Panc1 (cell line): ENCODE results near the gene INHA.

Experiments used
- CTCF ChIP-seq: fragments of 450-650 bp; IDR thresholded peaks from 2 replicates; pipeline ENCODE4 v1.5.1; 2017; ENCODE audit warnings: mild to moderate bottlenecking
- POLR2AphosphoS5 ChIP-seq: IDR thresholded peaks from 2 replicates; pipeline ENCODE4 v1.6.1; 2012; ENCODE audit warnings: mild to moderate bottlenecking, low read depth, low read length, moderate library complexity
- SIN3A ChIP-seq: IDR thresholded peaks from 2 replicates; pipeline ENCODE4 v1.6.1; 2012; ENCODE audit warnings: low read depth, mild to moderate bottlenecking, low read length, moderate library complexity, borderline replicate concordance; ENCODE audit not compliant: insufficient read depth
- TCF7L2 ChIP-seq: IDR thresholded peaks from 2 replicates; pipeline ENCODE4 v1.6.1; 2011; ENCODE audit warnings: mild to moderate bottlenecking, low read depth, low read length, inconsistent platforms
- TF ChIP-seq, protein P1 (sequence below), 2 experiments: IDR thresholded peaks; 2 replicates each; pipeline ENCODE4 v1.6.1; 2011 to 2012; ENCODE audit warnings: low read depth in 2 of 2, control low read depth in 1 of 2, low read length in 1 of 2, mild to moderate bottlenecking in 1 of 2, moderate library complexity in 1 of 2; ENCODE audit not compliant: insufficient read depth in 1 of 2

- TF ChIP-seq CTCF (no peak), POLR2AphosphoS5 (no peak), TCF7L2 (no peak), SIN3A (no peak)
- TF ChIP-seq, protein P1, sequence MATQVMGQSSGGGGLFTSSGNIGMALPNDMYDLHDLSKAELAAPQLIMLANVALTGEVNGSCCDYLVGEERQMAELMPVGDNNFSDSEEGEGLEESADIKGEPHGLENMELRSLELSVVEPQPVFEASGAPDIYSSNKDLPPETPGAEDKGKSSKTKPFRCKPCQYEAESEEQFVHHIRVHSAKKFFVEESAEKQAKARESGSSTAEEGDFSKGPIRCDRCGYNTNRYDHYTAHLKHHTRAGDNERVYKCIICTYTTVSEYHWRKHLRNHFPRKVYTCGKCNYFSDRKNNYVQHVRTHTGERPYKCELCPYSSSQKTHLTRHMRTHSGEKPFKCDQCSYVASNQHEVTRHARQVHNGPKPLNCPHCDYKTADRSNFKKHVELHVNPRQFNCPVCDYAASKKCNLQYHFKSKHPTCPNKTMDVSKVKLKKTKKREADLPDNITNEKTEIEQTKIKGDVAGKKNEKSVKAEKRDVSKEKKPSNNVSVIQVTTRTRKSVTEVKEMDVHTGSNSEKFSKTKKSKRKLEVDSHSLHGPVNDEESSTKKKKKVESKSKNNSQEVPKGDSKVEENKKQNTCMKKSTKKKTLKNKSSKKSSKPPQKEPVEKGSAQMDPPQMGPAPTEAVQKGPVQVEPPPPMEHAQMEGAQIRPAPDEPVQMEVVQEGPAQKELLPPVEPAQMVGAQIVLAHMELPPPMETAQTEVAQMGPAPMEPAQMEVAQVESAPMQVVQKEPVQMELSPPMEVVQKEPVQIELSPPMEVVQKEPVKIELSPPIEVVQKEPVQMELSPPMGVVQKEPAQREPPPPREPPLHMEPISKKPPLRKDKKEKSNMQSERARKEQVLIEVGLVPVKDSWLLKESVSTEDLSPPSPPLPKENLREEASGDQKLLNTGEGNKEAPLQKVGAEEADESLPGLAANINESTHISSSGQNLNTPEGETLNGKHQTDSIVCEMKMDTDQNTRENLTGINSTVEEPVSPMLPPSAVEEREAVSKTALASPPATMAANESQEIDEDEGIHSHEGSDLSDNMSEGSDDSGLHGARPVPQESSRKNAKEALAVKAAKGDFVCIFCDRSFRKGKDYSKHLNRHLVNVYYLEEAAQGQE (IDR thresholded peaks at IDR 0.05; ENCODE audit: insufficient read depth in 1 of 2, low read depth in 2 of 2, low read length in 1 of 2) = no peak
Observed at GRCh38 chr2:219611866-219612576, 39.9 kb downstream of the INHA start.
